Endothelial cell of umbilical vein (primary cell): Measurements from ENCODE around the gene PSMD14. TPM values are rescaled to one million over a fixed set of nuclear protein-coding genes. Genes with fewer than 3 reads are reported as not detected.

Experiments
- BruUV-seq: library from RNA; stranded (reverse); fragments of 400-500 nt; replicated peaks from 2 replicates; lab custom pipeline; 2021; lab: Mats Ljungman, UMichigan
- CTCF ChIA-PET: fragments of 300-600, 350-600 bp; sonication (Branson Sonifier 250); formaldehyde crosslinking; loops from one replicate; lab custom pipeline; 2021; ENCODE audit warnings: antibody characterized with exemption, inconsistent platforms; lab: Charles Lee
- POLR2A ChIA-PET: fragments of 300-600, 350-600 bp; sonication (Branson Sonifier 250); formaldehyde crosslinking; loops from one replicate; lab custom pipeline; 2021; ENCODE audit warnings: antibody characterized with exemption, inconsistent platforms; lab: Charles Lee
- DNase-seq: peaks from one replicate; pipeline ENCODE4 v3.0.0-alpha.2; 2011; ENCODE audit warnings: low read depth, low spot score
- FAIRE-seq: peaks from 2 replicates; lab custom pipeline; 2011; peaks lifted over from hg19 to GRCh38; lab: Jason Lieb, UNC
- H2AFZ ChIP-seq: 2 replicates; pipeline ENCODE4 v1.6.0; 2012; ENCODE audit warnings: low read depth, low read length, control low read depth, inconsistent platforms
- H3K27ac ChIP-seq: 2 replicates; pipeline ENCODE4 v1.5.1; 2011; ENCODE audit warnings: low read depth, mild to moderate bottlenecking, control low read depth, low read length, moderate library complexity; ENCODE audit not compliant: insufficient read depth
- H3K27me3 ChIP-seq, 2 experiments: 2 replicates each; pipeline versions ENCODE4 v1.6.0 to v1.6.1; 2011; ENCODE audit warnings: low read length in 2 of 2, mixed read lengths in 1 of 2; ENCODE audit not compliant: control insufficient read depth in 2 of 2, insufficient read depth in 2 of 2
- H3K36me3 ChIP-seq, 2 experiments: 2 replicates in 1 of 2; 3 replicates in 1 of 2; pipeline ENCODE4 v1.5.1; 2011; ENCODE audit warnings: low read length in 2 of 2, mild to moderate bottlenecking in 1 of 2, moderate library complexity in 1 of 2; ENCODE audit not compliant: control insufficient read depth in 2 of 2, insufficient read depth in 2 of 2; ENCODE audit errors: extremely low read depth in 1 of 2
- H3K4me1 ChIP-seq: 3 replicates; pipeline ENCODE4 v1.5.1; 2011; ENCODE audit warnings: mild to moderate bottlenecking, low read length; ENCODE audit not compliant: control insufficient read depth, insufficient read depth; ENCODE audit errors: extremely low read depth
- H3K4me2 ChIP-seq: 2 replicates; pipeline ENCODE4 v1.6.1; 2011; ENCODE audit warnings: low read length, control low read depth, mixed read lengths; ENCODE audit not compliant: insufficient read depth
- H3K4me3 ChIP-seq, 3 experiments: fragments of 200-600 bp in 1 of 3; sonication (generic), shearing (Covaris generic) in 1 of 3; replicated peaks in 1 of 3; 2 replicates each; pipeline ENCODE4 v1.5.1; 2011 to 2016; ENCODE audit warnings: control low read depth in 3 of 3, low read length in 3 of 3, mild to moderate bottlenecking in 2 of 3, inconsistent platforms in 1 of 3, low read depth in 1 of 3, moderate library complexity in 1 of 3; ENCODE audit not compliant: insufficient read depth in 1 of 3
- H3K79me2 ChIP-seq: 2 replicates; pipeline ENCODE4 v1.6.0; 2012; ENCODE audit warnings: low read length, inconsistent platforms; ENCODE audit not compliant: control insufficient read depth, insufficient read depth
- H3K9ac ChIP-seq: replicated peaks from 2 replicates; pipeline ENCODE3; 2011; ENCODE audit warnings: low read length, control low read depth; ENCODE audit not compliant: insufficient read depth; ENCODE audit errors: extremely low read depth
- H3K9me1 ChIP-seq: replicated peaks from 3 replicates; pipeline ENCODE4 v1.6.0; 2011; ENCODE audit warnings: mild to moderate bottlenecking, low read length; ENCODE audit not compliant: control insufficient read depth, insufficient read depth; ENCODE audit errors: extremely low read depth
- H3K9me3 ChIP-seq: replicated peaks from 2 replicates; pipeline ENCODE4 v1.5.1; 2012; ENCODE audit warnings: low read length, inconsistent platforms; ENCODE audit not compliant: control insufficient read depth, insufficient read depth
- H4K20me1 ChIP-seq: replicated peaks from 2 replicates; pipeline ENCODE3; 2011; ENCODE audit warnings: mild to moderate bottlenecking, low read length; ENCODE audit not compliant: control insufficient read depth, insufficient read depth; ENCODE audit errors: extremely low read depth
- CTCF ChIP-seq, 2 donors: IDR thresholded peaks; 1 replicate in 1 of 2; 2 replicates in 1 of 2; pipeline ENCODE4 v1.5.1; 2011; ENCODE audit warnings: low read length in 2 of 2, mild to moderate bottlenecking in 2 of 2, moderate library complexity in 2 of 2, control low read depth in 1 of 2, inconsistent platforms in 1 of 2, low read depth in 1 of 2; ENCODE audit not compliant: insufficient read depth in 1 of 2; ENCODE audit errors: extremely low read depth in 1 of 2
- EZH2 ChIP-seq: IDR thresholded peaks from 2 replicates; pipeline ENCODE4 v1.6.1; 2012; ENCODE audit warnings: borderline replicate concordance, low read depth, mild to moderate bottlenecking, moderate library complexity, low read length, inconsistent platforms; ENCODE audit not compliant: severe bottlenecking
- FOS ChIP-seq: IDR thresholded peaks from 2 replicates; pipeline ENCODE4 v1.6.1; 2011; ENCODE audit warnings: mild to moderate bottlenecking, low read length, moderate library complexity, borderline replicate concordance; ENCODE audit not compliant: insufficient read depth
- GATA2 ChIP-seq: IDR thresholded peaks from 2 replicates; pipeline ENCODE4 v1.7.0; 2011; ENCODE audit warnings: low read depth, mild to moderate bottlenecking, moderate library complexity, mixed read lengths, low read length; ENCODE audit not compliant: insufficient read length, insufficient read depth
- JUN ChIP-seq: IDR thresholded peaks from 2 replicates; pipeline ENCODE4 v1.6.1; 2011; ENCODE audit warnings: borderline replicate concordance, low read depth; ENCODE audit not compliant: insufficient read length, insufficient read depth
- MAX ChIP-seq: IDR thresholded peaks from 2 replicates; pipeline ENCODE4 v1.6.1; 2011; ENCODE audit not compliant: insufficient read depth, insufficient read length
- POLR2AphosphoS5 ChIP-seq: IDR thresholded peaks from 2 replicates; pipeline ENCODE4 v1.6.1; 2012; ENCODE audit warnings: low read depth, mild to moderate bottlenecking, control low read depth, low read length, moderate library complexity; ENCODE audit not compliant: insufficient read depth
- dilution Hi-C: fragments of 300-500 bp; cut with MboI; formaldehyde crosslinking; loops from one replicate; pipeline ENCODE4 v1.15.0; 2019; ENCODE audit warnings: low sequenced_read_pairs; ENCODE audit not compliant: extremely low pct_ligation_motif_present
- intact Hi-C: fragments of 100-400 bp; cut with micrococcal nuclease; formaldehyde crosslinking; loops from one replicate; pipeline ENCODE4 v1.10.0; 2022
- polyA plus RNA-seq, 4 experiments: library from polyadenylated mRNA; depleted of rRNA in 3 of 4; stranded (reverse) in 3 of 4; unstranded in 1 of 4; fragments of >200 nt; gene quantifications; 2 replicates each; pipeline versions ENCODE4 v1.2.1 to v1.2.3, GENCODE V29; 2011 to 2012; ENCODE audit warnings: missing spikeins in 1 of 4
- total RNA-seq: library from RNA; stranded (reverse); gene quantifications from 2 replicates; pipeline ENCODE4 v1.2.3, GENCODE V29; 2021

PSMD14 gene
- total and polyA plus RNA-seq, 2 donors (not counting 3 experiments of a cell fraction or from before 2014, with no cell fraction given), result 47.6 to 85.4 TPM

DNA sequence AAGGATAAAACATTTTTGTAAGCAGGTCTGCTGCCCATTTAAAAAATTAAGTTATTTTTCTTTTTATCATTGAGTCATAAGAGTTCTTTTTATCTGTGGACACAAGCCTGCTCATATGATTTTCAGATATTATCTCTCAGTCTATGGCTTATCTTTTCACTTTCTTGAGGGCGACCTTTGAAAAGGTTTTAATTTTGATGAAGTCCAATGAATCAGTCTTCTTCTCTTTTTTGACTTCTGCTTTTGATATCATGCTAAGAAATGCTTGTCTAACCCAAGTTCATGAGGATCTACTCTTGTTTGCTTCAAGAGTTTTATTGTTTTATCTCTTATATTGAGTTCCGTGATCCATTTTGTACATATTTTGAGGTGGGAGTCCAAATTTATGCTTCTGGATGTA is 36.5 kb downstream of the PSMD14 start:
- H3K9me3 ChIP-seq, result no peaks in the 10 kb centered on the region
- no peak overlapping the region for H3K9ac ChIP-seq
- H4K20me1 ChIP-seq, result peaks cover 7% of the 10 kb centered on the region
- dilution Hi-C loops (no loop called here), intact Hi-C loops (no loop called here)
- H3K27me3 ChIP-seq, result no peaks in the 10 kb centered on the region
- no TSS peak for BruUV-seq
- H3K27ac ChIP-seq, result no peak overlapping the region
- no peak for FAIRE-seq
- H3K36me3 ChIP-seq, result no peaks in the 10 kb centered on the region
- ChIA-PET POLR2A (no interaction called here), CTCF (no interaction called here)
- no peak for TF ChIP-seq CTCF (IDR thresholded peaks at IDR 0.05; ENCODE audit: extremely low read depth in 1 of 2, insufficient read depth in 1 of 2, low read depth in 1 of 2, low read length in 2 of 2)
- TF ChIP-seq POLR2AphosphoS5, result no peak
- TF ChIP-seq JUN, result no peak
- TF ChIP-seq FOS, result no peak
- TF ChIP-seq MAX, result no peak
- no peak for TF ChIP-seq GATA2
- TF ChIP-seq EZH2, result no peak
- H3K9me1 ChIP-seq, result no peaks in the 10 kb centered on the region
- peaks cover 81% of the 10 kb centered on the region for H3K79me2 ChIP-seq
- no peak for DNase-seq
- no peak overlapping the region for H2AFZ ChIP-seq
- H3K4me3 ChIP-seq, result no peak overlapping the region
- no peak overlapping the region for H3K4me2 ChIP-seq
- H3K4me1 ChIP-seq, result no peaks in the 10 kb centered on the region
